ENCODE results near the gene AGPAT2.

DNA sequence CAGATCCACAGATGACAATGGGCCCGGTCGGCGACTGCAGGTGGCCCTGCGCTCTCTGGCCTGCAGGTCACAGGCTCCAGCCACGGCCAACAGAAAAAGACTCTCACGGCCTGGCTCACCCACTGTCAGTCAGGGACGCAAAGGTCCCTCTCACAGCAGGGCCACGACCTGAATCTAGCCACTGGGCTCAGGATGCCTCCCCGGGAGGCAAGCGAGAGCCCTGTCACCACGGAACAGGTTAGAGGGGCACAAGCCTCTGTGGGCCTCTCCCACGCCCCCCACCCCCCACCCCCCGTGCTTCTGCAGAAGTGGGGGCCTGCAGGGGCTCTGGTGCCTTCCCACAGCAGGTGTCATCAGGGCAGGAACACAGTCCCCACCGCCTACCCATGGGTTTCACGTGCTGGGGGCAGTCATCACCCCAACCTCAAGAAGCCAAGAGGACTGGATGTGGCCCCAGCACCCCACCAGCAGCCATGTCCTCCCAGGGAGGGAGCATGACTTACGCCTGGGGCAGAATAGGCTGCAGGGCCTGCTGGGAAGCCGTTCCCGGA is 41.8 kb downstream of the AGPAT2 start:
- TF ChIP-seq POLR2AphosphoS5 (IDR thresholded peaks at IDR 0.05; ENCODE audit: low read depth, low read length) = no peak
- TF ChIP-seq, protein P1, sequence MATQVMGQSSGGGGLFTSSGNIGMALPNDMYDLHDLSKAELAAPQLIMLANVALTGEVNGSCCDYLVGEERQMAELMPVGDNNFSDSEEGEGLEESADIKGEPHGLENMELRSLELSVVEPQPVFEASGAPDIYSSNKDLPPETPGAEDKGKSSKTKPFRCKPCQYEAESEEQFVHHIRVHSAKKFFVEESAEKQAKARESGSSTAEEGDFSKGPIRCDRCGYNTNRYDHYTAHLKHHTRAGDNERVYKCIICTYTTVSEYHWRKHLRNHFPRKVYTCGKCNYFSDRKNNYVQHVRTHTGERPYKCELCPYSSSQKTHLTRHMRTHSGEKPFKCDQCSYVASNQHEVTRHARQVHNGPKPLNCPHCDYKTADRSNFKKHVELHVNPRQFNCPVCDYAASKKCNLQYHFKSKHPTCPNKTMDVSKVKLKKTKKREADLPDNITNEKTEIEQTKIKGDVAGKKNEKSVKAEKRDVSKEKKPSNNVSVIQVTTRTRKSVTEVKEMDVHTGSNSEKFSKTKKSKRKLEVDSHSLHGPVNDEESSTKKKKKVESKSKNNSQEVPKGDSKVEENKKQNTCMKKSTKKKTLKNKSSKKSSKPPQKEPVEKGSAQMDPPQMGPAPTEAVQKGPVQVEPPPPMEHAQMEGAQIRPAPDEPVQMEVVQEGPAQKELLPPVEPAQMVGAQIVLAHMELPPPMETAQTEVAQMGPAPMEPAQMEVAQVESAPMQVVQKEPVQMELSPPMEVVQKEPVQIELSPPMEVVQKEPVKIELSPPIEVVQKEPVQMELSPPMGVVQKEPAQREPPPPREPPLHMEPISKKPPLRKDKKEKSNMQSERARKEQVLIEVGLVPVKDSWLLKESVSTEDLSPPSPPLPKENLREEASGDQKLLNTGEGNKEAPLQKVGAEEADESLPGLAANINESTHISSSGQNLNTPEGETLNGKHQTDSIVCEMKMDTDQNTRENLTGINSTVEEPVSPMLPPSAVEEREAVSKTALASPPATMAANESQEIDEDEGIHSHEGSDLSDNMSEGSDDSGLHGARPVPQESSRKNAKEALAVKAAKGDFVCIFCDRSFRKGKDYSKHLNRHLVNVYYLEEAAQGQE (IDR thresholded peaks at IDR 0.05; ENCODE audit: insufficient read depth in 1 of 2, low read depth in 2 of 2, low read length in 2 of 2) = no peak

Measured in PFSK-1 (cell line).